Measurements from ENCODE around the gene PITHD1.
"Not testable (repeated sequence)": the region's sequence is repeated elsewhere in the genome, so short reads cannot be mapped to it uniquely, and the experiment has no call there.

The PITHD1 gene

GRCh38 chr1:23777979-23778814, at the start of gene PITHD1:
Gene PITHD1 (plus strand): TSS chr1:23778418. CDS start chr1:23778516, 98 bp downstream.
- DNase-seq = peak; percentile 63 to 69

- DNase-seq = no peak
Measured at GRCh38 chr1:23732363-23733224, 45.6 kb upstream of the PITHD1 start.

GRCh38 chr1:23733281-23733680, 44.9 kb upstream of the PITHD1 start:
- DNase-seq = not testable (repeated sequence)

GRCh38 chr1:23736437-23737134, 41.6 kb upstream of the PITHD1 start:
- no peak for DNase-seq

- DNase-seq = no peak
Measured at GRCh38 chr1:23741609-23742008, 36.6 kb upstream of the PITHD1 start.

GRCh38 chr1:23742670-23743286, 35.4 kb upstream of the PITHD1 start:
- DNase-seq = peak in 1 of 2 experiments; percentile 22

GRCh38 chr1:23743287-23744152, 34.7 kb upstream of the PITHD1 start, which contains the start of gene ELOA:
Gene ELOA (plus strand): TSS chr1:23743471. CDS start chr1:23743504, 33 bp downstream.
- DNase-seq = peak; percentile 63 to 67

- no peak for DNase-seq
Measured at GRCh38 chr1:23745515-23745914, 32.7 kb upstream of the PITHD1 start.

- DNase-seq = no peak
Measured at GRCh38 chr1:23748016-23748415, 30.2 kb upstream of the PITHD1 start.

GRCh38 chr1:23751050-23751814, 27.0 kb upstream of the PITHD1 start:
- DNase-seq = peak in 1 of 2 experiments; percentile 15

- no peak for DNase-seq
Measured at GRCh38 chr1:23751815-23752200, 26.4 kb upstream of the PITHD1 start.

- DNase-seq = no peak
Measured at GRCh38 chr1:23752909-23753308, 25.3 kb upstream of the PITHD1 start.

GRCh38 chr1:23756676-23757075, 21.5 kb upstream of the PITHD1 start:
- no peak for DNase-seq

- no peak for DNase-seq
Measured at GRCh38 chr1:23757812-23758211, 20.4 kb upstream of the PITHD1 start.

GRCh38 chr1:23759277-23759676, 18.9 kb upstream of the PITHD1 start:
- DNase-seq = no peak

- DNase-seq = no peak
Measured at GRCh38 chr1:23763041-23763577, 15.1 kb upstream of the PITHD1 start.

- DNase-seq = no peak
Measured at GRCh38 chr1:23768733-23769132, 9.5 kb upstream of the PITHD1 start.

GRCh38 chr1:23772049-23772853, 6.0 kb upstream of the PITHD1 start:
- peak; percentile 85 to 87 for DNase-seq

GRCh38 chr1:23772854-23773242, 5.4 kb upstream of the PITHD1 start:
- DNase-seq = no peak

All from activated CD4-positive, alpha-beta T cell treated with anti-CD3 and anti-CD28 coated beads, Interleukin-2, amount 50 U/mL, for 4 hours (primary cell).